GM12865 (cell line): ENCODE measurements around the gene RNASE13.

Source experiments
- DNase-seq: peaks from one replicate; pipeline ENCODE4 v3.0.0; 2010; ENCODE audit warnings: low read depth
- H3K4me3 ChIP-seq: 2 replicates; pipeline ENCODE4 v1.5.1; 2011; ENCODE audit warnings: mild to moderate bottlenecking, low read depth, low read length, control low read depth
- TF ChIP-seq, protein P1 (sequence below): IDR thresholded peaks from 2 replicates; pipeline ENCODE4 v1.5.1; 2011; ENCODE audit warnings: low read length, control low read depth, low read depth, inconsistent platforms; ENCODE audit not compliant: insufficient read depth; ENCODE audit errors: missing control alignments

RNASE13 gene, protein sequence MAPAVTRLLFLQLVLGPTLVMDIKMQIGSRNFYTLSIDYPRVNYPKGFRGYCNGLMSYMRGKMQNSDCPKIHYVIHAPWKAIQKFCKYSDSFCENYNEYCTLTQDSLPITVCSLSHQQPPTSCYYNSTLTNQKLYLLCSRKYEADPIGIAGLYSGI

DNA sequence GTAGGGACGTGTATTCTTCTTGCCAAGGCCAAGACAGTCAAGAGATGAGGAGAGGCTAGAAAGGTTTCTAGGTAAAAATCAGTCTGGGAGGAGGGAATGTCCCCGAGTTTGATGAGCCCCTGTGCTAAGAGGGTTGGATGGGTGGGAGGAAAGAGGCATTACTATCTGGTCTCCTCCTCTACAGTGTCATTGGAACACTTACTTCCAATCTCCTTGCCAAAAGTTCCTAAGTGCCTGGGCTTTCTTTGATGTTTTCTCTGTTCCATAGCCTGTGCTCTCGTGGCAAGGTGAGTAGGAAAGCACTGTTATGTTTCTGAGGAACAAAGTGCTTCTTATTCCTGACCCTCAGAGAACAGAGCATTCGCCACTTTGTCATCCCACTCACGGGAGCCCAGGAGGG lies at the start of gene RNASE13:
Gene RNASE13 (minus strand): TSS at position 101 of the 400 bp plus-strand sequence. CDS start 519 bp downstream, outside the sequence.
- TF ChIP-seq, protein P1, sequence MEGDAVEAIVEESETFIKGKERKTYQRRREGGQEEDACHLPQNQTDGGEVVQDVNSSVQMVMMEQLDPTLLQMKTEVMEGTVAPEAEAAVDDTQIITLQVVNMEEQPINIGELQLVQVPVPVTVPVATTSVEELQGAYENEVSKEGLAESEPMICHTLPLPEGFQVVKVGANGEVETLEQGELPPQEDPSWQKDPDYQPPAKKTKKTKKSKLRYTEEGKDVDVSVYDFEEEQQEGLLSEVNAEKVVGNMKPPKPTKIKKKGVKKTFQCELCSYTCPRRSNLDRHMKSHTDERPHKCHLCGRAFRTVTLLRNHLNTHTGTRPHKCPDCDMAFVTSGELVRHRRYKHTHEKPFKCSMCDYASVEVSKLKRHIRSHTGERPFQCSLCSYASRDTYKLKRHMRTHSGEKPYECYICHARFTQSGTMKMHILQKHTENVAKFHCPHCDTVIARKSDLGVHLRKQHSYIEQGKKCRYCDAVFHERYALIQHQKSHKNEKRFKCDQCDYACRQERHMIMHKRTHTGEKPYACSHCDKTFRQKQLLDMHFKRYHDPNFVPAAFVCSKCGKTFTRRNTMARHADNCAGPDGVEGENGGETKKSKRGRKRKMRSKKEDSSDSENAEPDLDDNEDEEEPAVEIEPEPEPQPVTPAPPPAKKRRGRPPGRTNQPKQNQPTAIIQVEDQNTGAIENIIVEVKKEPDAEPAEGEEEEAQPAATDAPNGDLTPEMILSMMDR = no peak
- DNase-seq = no peak
- no peak within 1 kb of the TSS for H3K4me3 ChIP-seq

DNA sequence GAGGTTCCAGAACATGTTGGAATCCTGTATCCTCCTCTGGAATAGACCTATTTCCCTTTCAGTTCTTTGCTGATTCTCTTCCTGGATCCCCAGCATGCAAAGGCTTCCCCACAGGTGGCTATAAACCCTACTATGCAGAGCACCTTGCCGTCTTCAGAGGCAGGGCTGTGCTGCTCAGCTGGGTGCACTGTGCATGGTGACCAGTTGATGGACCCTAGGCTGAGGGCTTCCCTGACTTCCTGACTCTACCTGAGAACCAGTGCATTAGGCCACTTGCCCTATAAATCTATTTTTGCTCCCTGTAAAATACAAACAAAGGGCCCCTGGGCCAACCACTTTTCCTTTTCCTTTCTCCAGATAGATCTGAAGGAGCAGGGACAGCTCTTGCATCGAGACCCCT lies 49.8 kb upstream of the RNASE13 start:
- DNase-seq = no peak
- H3K4me3 ChIP-seq = no peak overlapping the region
- TF ChIP-seq, protein P1 = no peak

DNA sequence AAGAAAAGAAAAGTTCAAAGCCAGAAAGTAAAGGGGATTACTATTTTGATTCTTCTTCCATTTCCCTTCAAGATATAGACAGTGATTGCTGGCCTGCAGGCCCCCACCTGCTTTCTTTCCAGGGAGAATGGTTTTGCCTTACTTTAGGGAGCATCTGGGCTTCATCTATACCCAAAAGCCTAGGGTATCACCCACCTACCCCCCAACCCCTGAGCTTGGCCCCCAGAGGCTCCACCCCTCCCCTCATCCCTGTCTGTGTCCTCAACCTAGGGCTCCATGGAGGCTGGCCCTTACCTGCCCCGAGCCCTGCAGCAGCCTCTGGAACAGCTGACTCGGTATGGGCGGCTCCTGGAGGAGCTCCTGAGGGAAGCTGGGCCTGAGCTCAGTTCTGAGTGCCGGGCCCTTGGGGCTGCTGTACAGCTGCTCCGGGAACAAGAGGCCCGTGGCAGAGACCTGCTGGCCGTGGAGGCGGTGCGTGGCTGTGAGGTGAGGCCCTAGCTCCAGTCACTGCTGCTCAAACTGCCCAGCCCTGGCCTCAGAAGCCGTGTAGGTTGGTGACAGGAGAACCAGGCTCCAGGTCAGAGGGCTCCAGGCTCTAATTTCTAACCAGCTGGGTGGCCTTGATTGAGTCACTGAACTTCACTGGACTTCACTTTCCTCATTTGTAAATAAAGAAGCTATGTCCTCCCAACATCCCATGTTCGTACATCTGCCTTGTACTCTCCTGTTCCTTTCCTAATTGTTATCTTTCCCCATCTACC lies 49.1 kb upstream of the RNASE13 start:
- H3K4me3 ChIP-seq = no peak overlapping the region
- no peak for DNase-seq
- TF ChIP-seq, protein P1 = no peak

DNA sequence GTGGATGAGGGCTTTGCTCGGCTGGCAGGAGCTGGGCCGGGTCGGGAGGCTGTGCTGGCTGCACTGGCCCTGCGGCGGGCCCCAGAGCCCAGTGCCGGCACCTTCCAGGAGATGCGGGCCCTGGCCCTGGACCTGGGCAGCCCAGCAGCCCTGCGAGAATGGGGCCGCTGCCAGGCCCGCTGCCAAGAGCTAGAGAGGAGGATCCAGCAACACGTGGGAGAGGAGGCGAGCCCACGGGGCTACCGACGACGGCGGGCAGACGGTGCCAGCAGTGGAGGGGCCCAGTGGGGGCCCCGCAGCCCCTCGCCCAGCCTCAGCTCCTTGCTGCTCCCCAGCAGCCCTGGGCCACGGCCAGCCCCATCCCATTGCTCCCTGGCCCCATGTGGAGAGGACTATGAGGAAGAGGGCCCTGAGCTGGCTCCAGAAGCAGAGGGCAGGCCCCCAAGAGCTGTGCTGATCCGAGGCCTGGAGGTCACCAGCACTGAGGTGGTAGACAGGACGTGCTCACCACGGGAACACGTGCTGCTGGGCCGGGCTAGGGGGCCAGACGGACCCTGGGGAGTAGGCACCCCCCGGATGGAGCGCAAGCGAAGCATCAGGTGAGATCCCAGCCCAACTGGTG lies 47.0 kb upstream of the RNASE13 start:
- TF ChIP-seq, protein P1 = no peak
- no peak overlapping the region for H3K4me3 ChIP-seq
- DNase-seq = no peak

DNA sequence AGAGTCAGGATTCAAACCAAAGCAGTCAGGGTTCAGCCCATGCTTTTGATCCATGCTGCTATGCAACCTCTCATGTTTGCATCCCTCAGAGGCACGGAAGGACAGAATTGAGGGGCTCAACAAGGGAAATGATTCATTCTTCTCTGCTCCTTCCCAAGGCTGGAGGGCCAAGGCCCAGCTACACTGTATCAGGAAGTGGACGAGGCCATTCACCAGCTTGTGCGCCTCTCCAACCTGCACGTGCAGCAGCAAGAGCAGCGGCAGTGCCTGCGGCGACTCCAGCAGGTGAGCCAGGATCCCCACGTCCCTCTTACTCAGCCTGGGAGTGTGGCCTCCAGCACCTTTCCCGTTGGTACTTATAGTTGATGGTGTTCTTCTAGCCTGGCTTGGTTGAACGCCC lies 44.1 kb upstream of the RNASE13 start:
- TF ChIP-seq, protein P1 = no peak
- no peak for DNase-seq
- no peak overlapping the region for H3K4me3 ChIP-seq

DNA sequence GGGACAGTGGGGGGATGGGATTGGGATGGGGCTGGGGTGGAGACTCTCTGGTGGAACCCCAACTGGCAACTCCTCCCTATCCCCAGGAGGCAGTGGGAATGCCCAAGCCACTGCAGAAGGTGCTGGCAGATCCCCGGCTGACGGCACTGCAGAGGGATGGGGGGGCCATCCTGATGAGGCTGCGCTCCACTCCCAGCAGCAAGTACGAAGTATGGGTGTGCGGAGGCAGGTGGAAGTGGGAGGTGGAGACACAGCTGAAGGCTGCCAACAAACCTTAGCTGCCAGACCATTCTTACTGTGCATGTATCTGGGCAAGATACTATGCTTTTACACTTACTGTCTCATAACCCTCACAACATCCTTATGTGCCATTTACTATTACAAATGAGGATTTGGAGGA lies 43.7 kb upstream of the RNASE13 start:
- TF ChIP-seq, protein P1 = no peak
- no peak overlapping the region for H3K4me3 ChIP-seq
- DNase-seq = no peak
